HT-29 (cell line): ENCODE results near the gene FAM120B. TPM values are rescaled to one million over a fixed set of nuclear protein-coding genes. Genes with fewer than 3 reads are reported as not detected.
A peak's percentile ranks its signal among the peaks of the same experiment; 100 is the strongest.

Experiments
- DNase-seq: peaks from one replicate; pipeline ENCODE4 v3.0.0-alpha.2; 2015; ENCODE audit warnings: low spot score
- total RNA-seq: library from RNA; depleted of rRNA; stranded (reverse); fragments of >200 nt; shearing (Covaris generic); gene quantifications from 2 replicates; pipeline ENCODE4 v1.2.3, GENCODE V29; 2014

FAM120B gene
- total RNA-seq, 1 experiment from 2014 or later = 6.9 TPM

DNA sequence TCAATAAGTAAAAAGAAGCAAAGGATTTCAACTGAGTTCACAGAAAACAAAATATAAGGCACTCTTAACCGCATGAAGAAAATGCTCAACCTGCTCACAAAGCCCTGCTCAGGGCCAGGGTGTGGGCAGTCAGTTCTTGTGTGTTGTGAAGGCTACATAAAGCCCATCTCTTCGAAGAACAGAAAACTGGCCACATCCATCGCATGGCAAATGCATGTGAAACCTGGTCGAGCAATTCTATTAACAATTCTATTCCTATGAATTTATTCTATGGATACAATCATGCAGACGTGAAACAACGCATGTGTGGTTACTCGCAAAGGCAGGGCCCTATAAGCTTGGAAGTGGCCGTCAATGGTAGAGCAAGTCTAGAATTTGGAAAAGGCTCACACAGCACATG, 136.0 kb downstream of the FAM120B start:
- DNase-seq = no peak

GRCh38 chr6:170443151-170443662, 136.6 kb downstream of the FAM120B start:
- peak; percentile 9 for DNase-seq

- DNase-seq = no peak
Measured at GRCh38 chr6:170444056-170444591, 137.6 kb downstream of the FAM120B start.

GRCh38 chr6:170444811-170445211, 138.3 kb downstream of the FAM120B start:
- no peak for DNase-seq

DNA sequence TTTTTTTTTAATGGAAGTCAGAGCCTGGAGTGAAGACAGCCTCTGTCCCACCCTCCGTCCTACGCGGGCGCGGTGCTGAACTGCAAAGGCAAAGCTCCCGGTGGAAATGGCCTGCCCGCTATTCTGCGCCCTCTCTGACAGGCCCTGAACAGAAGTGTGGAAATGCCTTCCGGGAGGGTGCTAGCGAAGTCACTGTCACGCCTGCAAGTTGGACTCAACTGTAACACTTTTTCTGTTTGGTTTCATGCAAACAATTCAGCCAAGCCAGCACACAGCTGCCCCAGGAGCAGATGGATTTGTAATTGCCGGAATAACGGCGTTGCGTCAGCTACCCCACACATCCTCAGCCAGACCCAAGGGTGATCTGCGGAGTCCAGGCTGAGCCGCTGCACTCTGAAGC, 138.9 kb downstream of the FAM120B start:
- no peak for DNase-seq

GRCh38 chr6:170445971-170446370, 139.4 kb downstream of the FAM120B start:
- no peak for DNase-seq

DNA sequence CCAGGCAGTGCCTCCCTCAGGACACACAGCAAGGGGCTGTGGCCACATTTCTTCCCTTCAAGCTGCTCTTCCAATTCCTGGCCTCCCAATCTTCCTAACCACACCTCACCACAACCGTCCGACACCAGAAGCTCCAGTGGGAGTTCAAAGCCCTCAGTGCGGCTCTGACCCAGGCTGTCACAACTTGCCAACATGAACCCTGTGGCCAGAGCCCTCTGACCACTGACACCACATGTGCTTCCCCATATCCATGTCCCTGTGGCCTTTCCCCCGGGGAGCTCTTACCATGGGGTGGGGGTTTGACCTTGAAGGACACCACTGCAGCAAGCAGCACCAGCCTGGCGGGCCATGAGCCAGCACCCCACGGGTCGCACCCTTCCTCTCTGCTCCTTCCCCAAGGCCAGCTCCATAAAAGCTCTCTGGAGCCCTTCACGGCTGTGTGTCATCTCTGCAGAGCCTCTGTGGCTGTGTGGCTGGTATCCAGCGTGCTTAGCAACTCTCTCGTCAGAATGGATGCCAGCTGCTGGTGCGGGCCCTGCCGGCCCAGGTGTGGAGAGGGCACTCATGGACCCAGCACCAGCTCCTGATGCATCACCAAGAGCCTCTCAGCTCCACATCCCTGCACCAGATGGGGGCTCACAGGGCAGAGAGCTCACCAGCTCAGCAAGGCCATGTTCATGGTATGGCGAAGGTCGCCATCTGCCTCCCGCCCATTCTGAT, 140.4 kb downstream of the FAM120B start:
- DNase-seq = no peak

DNA sequence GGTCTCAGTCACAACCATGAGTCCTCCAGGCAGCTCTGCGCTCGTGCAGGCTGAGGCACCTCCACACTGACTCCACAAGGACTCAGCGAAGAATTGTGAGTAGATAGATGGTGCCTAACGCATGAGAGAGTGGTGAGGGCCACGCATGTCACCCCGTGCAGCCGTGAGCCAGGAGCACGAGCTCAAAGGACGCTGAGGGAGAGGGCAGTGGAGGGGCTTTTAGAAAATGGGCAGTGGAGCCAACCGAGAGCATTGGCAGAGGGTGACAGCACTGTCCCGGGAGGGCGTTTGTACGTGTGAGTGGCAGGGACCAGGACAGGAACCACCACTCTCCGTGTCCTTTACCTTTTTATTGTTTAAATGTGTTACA, 141.0 kb downstream of the FAM120B start:
- DNase-seq = no peak

DNA sequence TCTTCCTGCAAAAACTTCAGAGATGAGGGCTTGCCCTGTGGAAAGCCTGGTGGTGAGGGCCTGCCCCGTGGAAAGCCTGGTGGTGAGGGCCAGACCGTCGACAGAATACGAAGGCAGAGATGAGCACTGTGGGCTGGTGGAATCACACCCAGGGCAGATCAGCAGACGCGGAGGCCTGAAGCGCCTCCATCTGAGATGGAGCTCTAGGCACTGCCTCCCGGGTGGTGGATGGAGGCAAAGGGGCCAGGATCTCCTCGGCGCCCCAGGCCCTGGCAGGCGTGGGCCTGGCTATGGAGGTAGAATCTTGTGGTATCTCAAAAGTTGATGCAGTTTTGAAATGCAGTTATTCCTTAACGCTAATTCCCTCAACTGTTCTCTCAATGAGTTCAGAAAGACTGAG, 141.8 kb downstream of the FAM120B start:
- DNase-seq = no peak

DNA sequence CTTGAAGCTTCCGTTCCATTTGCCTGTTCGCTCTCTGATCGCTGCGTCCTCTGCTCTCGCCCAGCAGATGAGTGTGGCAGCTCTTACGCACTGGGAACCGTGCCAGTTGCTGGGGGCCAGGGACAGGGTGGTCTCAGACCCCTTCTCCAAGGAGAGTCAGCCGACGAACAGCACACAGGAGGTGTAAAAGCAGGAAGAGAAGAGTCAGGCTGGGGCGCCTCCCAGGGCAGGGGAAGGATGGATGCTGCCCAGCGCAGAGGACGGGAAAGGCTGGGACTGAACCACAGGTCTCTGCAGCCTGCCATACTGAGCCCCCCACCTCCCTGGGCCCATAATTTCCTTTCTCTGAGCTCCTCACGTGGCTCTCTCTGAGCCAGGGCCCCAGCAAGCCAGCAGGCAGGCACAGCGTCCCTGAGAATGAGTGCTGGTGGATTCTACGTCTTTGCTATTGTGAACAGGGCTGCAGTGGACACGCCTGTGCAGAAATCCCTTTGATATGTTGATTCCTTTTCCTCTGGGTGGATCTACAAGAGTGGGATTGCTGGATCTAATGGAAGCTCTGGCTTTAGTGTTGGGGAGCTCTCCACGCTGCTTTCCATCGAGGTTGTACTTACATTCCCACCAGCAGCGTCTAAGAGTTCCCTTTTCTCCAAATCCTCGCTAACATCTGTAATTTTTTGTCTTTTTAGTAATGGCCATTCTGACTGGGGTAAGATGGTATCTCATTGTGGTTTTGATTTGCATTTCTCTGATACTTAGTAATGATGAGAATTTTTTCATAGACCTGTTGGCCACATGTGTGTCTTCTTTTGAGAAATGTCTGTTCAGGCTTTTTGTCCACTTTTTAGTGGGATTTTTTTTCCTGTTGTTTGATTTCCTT, 142.4 kb downstream of the FAM120B start:
- no peak for DNase-seq

- no peak for DNase-seq
Measured at GRCh38 chr6:170449835-170450753, 143.5 kb downstream of the FAM120B start.

GRCh38 chr6:170450916-170451761, 144.6 kb downstream of the FAM120B start:
- DNase-seq = no peak

DNA sequence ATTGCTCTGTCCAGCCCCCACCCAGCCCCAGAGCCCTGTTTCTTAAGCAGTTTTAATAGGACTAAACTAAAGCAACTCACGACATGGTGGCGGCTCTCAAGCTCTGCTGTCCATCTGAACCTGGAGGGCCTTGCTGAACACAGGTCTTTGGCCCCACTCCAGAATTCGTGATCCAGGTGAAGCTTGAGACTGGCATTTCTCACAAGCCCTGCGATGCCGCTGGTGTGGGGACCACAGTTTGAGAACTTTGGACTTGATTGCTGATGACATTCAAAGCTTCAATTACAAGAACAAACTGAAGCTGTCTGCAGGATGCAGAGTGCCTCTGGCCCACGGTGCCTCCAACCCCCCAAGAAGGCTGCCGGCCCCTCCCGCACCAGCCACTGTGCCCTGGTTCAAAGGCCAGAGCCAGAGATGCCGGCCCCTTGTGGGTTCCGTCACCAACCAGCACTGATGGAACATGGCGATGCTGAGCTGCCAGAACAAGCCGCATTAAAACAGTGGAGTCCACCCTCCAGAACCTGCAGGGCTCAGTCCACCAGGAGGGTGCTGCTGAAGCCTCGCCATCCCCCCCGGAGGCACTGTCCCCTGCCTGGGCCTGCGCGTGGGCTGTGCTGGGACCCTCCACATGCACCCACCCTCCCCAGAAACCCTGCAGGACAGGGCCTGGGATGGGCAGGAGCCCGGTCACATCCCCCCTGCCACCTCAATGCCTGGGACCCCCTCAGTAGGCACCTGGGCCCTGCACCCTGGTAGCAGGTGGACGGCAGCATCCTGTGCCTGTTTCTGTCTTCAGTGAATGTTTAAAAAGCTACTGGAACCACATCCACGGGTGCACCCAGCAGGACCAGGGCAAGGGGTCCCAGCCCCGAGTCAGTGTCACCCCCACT, 145.4 kb downstream of the FAM120B start:
- no peak for DNase-seq

GRCh38 chr6:170452767-170453545, 146.4 kb downstream of the FAM120B start:
- DNase-seq = no peak

- DNase-seq = no peak
Measured at GRCh38 chr6:170453586-170454511, 147.3 kb downstream of the FAM120B start.

GRCh38 chr6:170454512-170455285, 148.1 kb downstream of the FAM120B start:
- DNase-seq = no peak
